Skeletal muscle satellite cell (primary cell): ENCODE measurements around the gene DNAJC1.

ENCODE experiments used
- H3K27me3 ChIP-seq: 2 replicates; pipeline ENCODE4 v1.7.0; 2013; ENCODE audit warnings: low read length; ENCODE audit not compliant: control insufficient read depth, insufficient read depth
- H3K36me3 ChIP-seq: 2 replicates; pipeline ENCODE4 v1.7.0; 2013; ENCODE audit warnings: mild to moderate bottlenecking, control low read depth, low read length; ENCODE audit not compliant: insufficient read depth
- H3K4me1 ChIP-seq: 2 replicates; pipeline ENCODE4 v1.7.0; 2013; ENCODE audit warnings: low read length; ENCODE audit not compliant: control insufficient read depth, insufficient read depth
- H3K4me2 ChIP-seq: 2 replicates; pipeline ENCODE4 v1.7.0; 2013; ENCODE audit warnings: mild to moderate bottlenecking, low read length
- H3K4me3 ChIP-seq: 2 replicates; pipeline ENCODE4 v1.7.0; 2013; ENCODE audit warnings: low read length
- H3K9ac ChIP-seq: 2 replicates; pipeline ENCODE4 v1.7.0; 2013; ENCODE audit warnings: mild to moderate bottlenecking, low read depth, low read length, moderate library complexity
- H3K9me3 ChIP-seq: replicated peaks from 2 replicates; pipeline ENCODE4 v1.7.0; 2013; ENCODE audit warnings: mild to moderate bottlenecking, control low read depth, low read length

DNAJC1 gene

GRCh38 chr10:21733710-21734109 lies 269.8 kb downstream of the DNAJC1 start:
- no peak overlapping the region for H3K4me2 ChIP-seq
- no peaks in the 10 kb centered on the region for H3K9me3 ChIP-seq
- no peak overlapping the region for H3K4me3 ChIP-seq
- H3K4me1 ChIP-seq = peaks cover 15% of the 10 kb centered on the region
- peaks cover 36% of the 10 kb centered on the region for H3K36me3 ChIP-seq
- H3K27me3 ChIP-seq = no peaks in the 10 kb centered on the region
- H3K9ac ChIP-seq = no peak overlapping the region

- Histone ChIP-seq H3K9me3 (no peaks in the 10 kb centered on the region), H3K36me3 (peaks cover 44% of the 10 kb centered on the region), H3K4me1 (peaks cover 19% of the 10 kb centered on the region), H3K27me3 (no peaks in the 10 kb centered on the region), H3K4me3 (no peak overlapping the region), H3K9ac (no peak overlapping the region), H3K4me2 (no peak overlapping the region)
These were observed 271.3 kb downstream of the DNAJC1 start for GRCh38 chr10:21732067-21732772.

- Histone ChIP-seq H3K4me1 (peaks cover 34% of the 10 kb centered on the region), H3K9ac (no peak overlapping the region), H3K4me2 (no peak overlapping the region), H3K4me3 (no peak overlapping the region), H3K9me3 (no peaks in the 10 kb centered on the region), H3K27me3 (no peaks in the 10 kb centered on the region), H3K36me3 (peaks cover 32% of the 10 kb centered on the region)
These were observed 274.9 kb downstream of the DNAJC1 start for GRCh38 chr10:21728618-21729017.

GRCh38 chr10:21727452-21728168 lies 275.9 kb downstream of the DNAJC1 start:
- no peak overlapping the region for H3K4me3 ChIP-seq

GRCh38 chr10:21726601-21727225 lies 276.8 kb downstream of the DNAJC1 start:
- Histone ChIP-seq H3K36me3 (peaks cover 38% of the 10 kb centered on the region), H3K9ac (no peak overlapping the region), H3K27me3 (no peaks in the 10 kb centered on the region), H3K9me3 (no peaks in the 10 kb centered on the region), H3K4me3 (no peak overlapping the region), H3K4me2 (no peak overlapping the region), H3K4me1 (peaks cover 23% of the 10 kb centered on the region)

More at GRCh38 chr10:21727452-21728168, 275.9 kb downstream of the DNAJC1 start:
- no peak overlapping the region for H3K4me2 ChIP-seq
- H3K9ac ChIP-seq = no peak overlapping the region
- H3K27me3 ChIP-seq = no peaks in the 10 kb centered on the region
- no peaks in the 10 kb centered on the region for H3K9me3 ChIP-seq
- peaks cover 24% of the 10 kb centered on the region for H3K4me1 ChIP-seq
- H3K36me3 ChIP-seq = peaks cover 35% of the 10 kb centered on the region

GRCh38 chr10:21724687-21725367 lies 278.7 kb downstream of the DNAJC1 start:
- H3K4me3 ChIP-seq = no peak overlapping the region
- no peaks in the 10 kb centered on the region for H3K9me3 ChIP-seq
- H3K4me2 ChIP-seq = peak overlapping the region; percentile 28
- peaks cover 30% of the 10 kb centered on the region for H3K4me1 ChIP-seq
- no peak overlapping the region for H3K9ac ChIP-seq
- H3K27me3 ChIP-seq = no peaks in the 10 kb centered on the region
- peaks cover 27% of the 10 kb centered on the region for H3K36me3 ChIP-seq

- H3K4me2 ChIP-seq = peak overlapping the region; percentile 13
- no peak overlapping the region for H3K4me3 ChIP-seq
- H3K9me3 ChIP-seq = no peaks in the 10 kb centered on the region
- H3K27me3 ChIP-seq = no peaks in the 10 kb centered on the region
- H3K36me3 ChIP-seq = peaks cover 28% of the 10 kb centered on the region
- peaks cover 30% of the 10 kb centered on the region for H3K4me1 ChIP-seq
- no peak overlapping the region for H3K9ac ChIP-seq
These were observed 279.4 kb downstream of the DNAJC1 start for GRCh38 chr10:21724020-21724589.

GRCh38 chr10:21722209-21722608 lies 281.3 kb downstream of the DNAJC1 start:
- Histone ChIP-seq H3K4me3 (no peak overlapping the region), H3K36me3 (peaks cover 23% of the 10 kb centered on the region), H3K4me1 (peaks cover 26% of the 10 kb centered on the region), H3K4me2 (no peak overlapping the region), H3K9me3 (no peaks in the 10 kb centered on the region), H3K9ac (no peak overlapping the region), H3K27me3 (no peaks in the 10 kb centered on the region)

- H3K27me3 ChIP-seq = no peaks in the 10 kb centered on the region
- H3K4me1 ChIP-seq = peaks cover 21% of the 10 kb centered on the region
These were observed 282.4 kb downstream of the DNAJC1 start for GRCh38 chr10:21721000-21721665.

GRCh38 chr10:21720090-21720489 lies 283.4 kb downstream of the DNAJC1 start:
- Histone ChIP-seq H3K27me3 (no peaks in the 10 kb centered on the region), H3K4me2 (no peak overlapping the region), H3K4me1 (peaks cover 18% of the 10 kb centered on the region), H3K9ac (no peak overlapping the region), H3K36me3 (peaks cover 24% of the 10 kb centered on the region), H3K9me3 (no peaks in the 10 kb centered on the region), H3K4me3 (no peak overlapping the region)

More at GRCh38 chr10:21721000-21721665, 282.4 kb downstream of the DNAJC1 start:
- no peaks in the 10 kb centered on the region for H3K9me3 ChIP-seq
- no peak overlapping the region for H3K9ac ChIP-seq
- peaks cover 14% of the 10 kb centered on the region for H3K36me3 ChIP-seq
- no peak overlapping the region for H3K4me3 ChIP-seq
- no peak overlapping the region for H3K4me2 ChIP-seq
